Keratinocyte (primary cell): ENCODE results near the gene CTIF. TPM values are rescaled to one million over a fixed set of nuclear protein-coding genes. Genes with fewer than 3 reads are reported as not detected.

ENCODE experiments used
- DNase-seq: peaks from one replicate; pipeline ENCODE4 v3.0.0-alpha.2; 2011; ENCODE audit warnings: low read depth, missing footprints, low spot score
- FAIRE-seq: peaks from 2 replicates; lab custom pipeline; 2011; peaks lifted over from hg19 to GRCh38; lab: Jason Lieb, UNC
- H2AFZ ChIP-seq: 2 replicates; pipeline ENCODE4 v1.6.0; 2012; ENCODE audit warnings: low read length, control low read depth, inconsistent platforms; ENCODE audit not compliant: control insufficient read depth
- H3K27ac ChIP-seq: 2 replicates; pipeline ENCODE4 v1.5.1; 2011; ENCODE audit warnings: low read length; ENCODE audit not compliant: control insufficient read depth, insufficient read depth
- H3K27me3 ChIP-seq: 3 replicates; pipeline ENCODE4 v1.6.0; 2011; ENCODE audit warnings: low read length; ENCODE audit not compliant: control insufficient read depth, insufficient read depth; ENCODE audit errors: extremely low read depth
- H3K36me3 ChIP-seq, 2 experiments: 2 replicates in 1 of 2; 3 replicates in 1 of 2; pipeline ENCODE4 v1.5.1; 2011; ENCODE audit warnings: low read length in 2 of 2, mild to moderate bottlenecking in 1 of 2; ENCODE audit not compliant: control insufficient read depth in 2 of 2, insufficient read depth in 2 of 2; ENCODE audit errors: extremely low read depth in 1 of 2
- H3K4me1 ChIP-seq: 3 replicates; pipeline ENCODE4 v1.5.1; 2011; ENCODE audit warnings: low read length; ENCODE audit not compliant: control insufficient read depth, insufficient read depth; ENCODE audit errors: extremely low read depth
- H3K4me2 ChIP-seq: 3 replicates; pipeline ENCODE4 v1.6.0; 2011; ENCODE audit warnings: low read depth, low read length; ENCODE audit not compliant: control insufficient read depth, insufficient read depth; ENCODE audit errors: extremely low read depth
- H3K4me3 ChIP-seq, 3 experiments: fragments of 200-600 bp in 1 of 3; sonication (generic) in 1 of 3; 2 replicates in 2 of 3; 3 replicates in 1 of 3; pipeline ENCODE4 v1.5.1; 2011 to 2016; ENCODE audit warnings: low read length in 3 of 3, mild to moderate bottlenecking in 3 of 3, control low read depth in 2 of 3, inconsistent platforms in 1 of 3, low read depth in 1 of 3, mixed read lengths in 1 of 3, mixed run types in 1 of 3, moderate library complexity in 1 of 3; ENCODE audit not compliant: control insufficient read depth in 2 of 3, insufficient read depth in 2 of 3; ENCODE audit errors: extremely low read depth in 1 of 3
- H3K79me2 ChIP-seq: 2 replicates; pipeline ENCODE4 v1.6.0; 2012; ENCODE audit warnings: low read length; ENCODE audit not compliant: control insufficient read depth, insufficient read depth
- H3K9ac ChIP-seq: 3 replicates; pipeline ENCODE4 v1.6.0; 2011; ENCODE audit warnings: low read length; ENCODE audit not compliant: control insufficient read depth, insufficient read depth; ENCODE audit errors: extremely low read depth
- H3K9me1 ChIP-seq: 3 replicates; pipeline ENCODE4 v1.6.0; 2011; ENCODE audit warnings: low read length; ENCODE audit not compliant: control insufficient read depth, insufficient read depth; ENCODE audit errors: extremely low read depth
- H3K9me3 ChIP-seq: 2 replicates; pipeline ENCODE4 v1.5.1; 2012; ENCODE audit warnings: low read depth, low read length; ENCODE audit not compliant: control insufficient read depth
- H4K20me1 ChIP-seq: 3 replicates; pipeline ENCODE4 v1.6.0; 2011; ENCODE audit warnings: low read length; ENCODE audit not compliant: control insufficient read depth, insufficient read depth; ENCODE audit errors: extremely low read depth
- CTCF ChIP-seq, 3 experiments: IDR thresholded peaks in 1 of 3; conservative IDR thresholded peaks in 1 of 3; optimal IDR thresholded peaks in 1 of 3; 2 replicates in 2 of 3; 3 replicates in 1 of 3; pipeline versions ENCODE3 to v1.5.1; 2011; ENCODE audit warnings: low read length in 3 of 3, mild to moderate bottlenecking in 3 of 3, moderate library complexity in 2 of 3, control low read depth in 1 of 3, inconsistent platforms in 1 of 3; ENCODE audit not compliant: insufficient read depth in 2 of 3; ENCODE audit errors: extremely low read depth in 1 of 3
- EZH2 ChIP-seq: IDR thresholded peaks from one replicate; pipeline ENCODE4 v1.6.1; 2012; ENCODE audit warnings: inconsistent platforms, mild to moderate bottlenecking, low read length, moderate library complexity
- dilution Hi-C: fragments of 300-500 bp; cut with MboI; formaldehyde crosslinking; loops from one replicate; pipeline ENCODE4 v1.7.0; 2020; ENCODE audit warnings: low sequenced_read_pairs; ENCODE audit not compliant: extremely low pct_ligation_motif_present
- polyA plus RNA-seq, 5 experiments: library from polyadenylated mRNA; depleted of rRNA in 3 of 5; stranded (reverse) in 3 of 5; stranded (forward) in 1 of 5; unstranded in 1 of 5; fragments of >200 nt; gene quantifications; 1 replicate in 1 of 5; 2 replicates in 3 of 5; 3 replicates in 1 of 5; pipeline versions ENCODE4 v1.2.1 to v1.2.3, GENCODE V29; 2011 to 2012; ENCODE audit warnings: missing spikeins in 2 of 5, low read depth in 1 of 5, low replicate concordance in 1 of 5

The CTIF gene
- polyA plus RNA-seq, 1 donor (not counting 4 experiments of a cell fraction or from before 2014, with no cell fraction given), result 15.0 TPM

DNA sequence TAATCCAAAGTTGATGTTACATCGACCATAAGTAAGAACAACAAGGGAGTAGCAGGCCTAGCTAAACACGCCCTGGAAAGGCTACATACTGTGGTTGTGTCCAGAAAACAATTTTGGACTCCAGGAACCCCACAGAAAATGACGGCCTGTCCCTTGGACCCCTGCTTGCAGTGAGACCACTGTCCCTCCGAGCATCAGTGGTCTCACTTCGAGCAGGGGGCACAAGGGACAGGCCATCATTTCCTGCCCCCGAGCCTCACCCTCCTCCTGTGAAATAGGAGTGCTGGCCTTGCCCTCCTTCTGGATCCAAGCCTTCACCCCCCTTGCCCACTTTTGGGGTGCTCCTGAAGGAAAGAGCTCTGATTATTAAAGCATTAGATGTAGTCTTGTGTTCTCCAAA, 144.4 kb downstream of the CTIF start:
- H3K4me3 ChIP-seq, result no peak overlapping the region
- H3K27me3 ChIP-seq, result no peaks in the 10 kb centered on the region
- H3K36me3 ChIP-seq, result peaks cover 0 to 15% of the 10 kb centered on the region in 2 experiments
- TF ChIP-seq EZH2 (no peak), CTCF (optimal IDR thresholded peaks at IDR 0.05 in 1 of 3, IDR thresholded peaks at IDR 0.05 in 1 of 3, conservative IDR thresholded peaks at IDR 0.05 in 1 of 3; ENCODE audit: extremely low read depth in 1 of 3, insufficient read depth in 2 of 3, low read length in 3 of 3) (no peak)
- H3K9ac ChIP-seq, result no peak overlapping the region
- H3K9me3 ChIP-seq, result no peaks in the 10 kb centered on the region
- FAIRE-seq, result no peak
- DNase-seq, result no peak
- dilution Hi-C loops, result no loop called here
- H3K4me1 ChIP-seq, result no peaks in the 10 kb centered on the region
- H2AFZ ChIP-seq, result no peak overlapping the region
- no peaks in the 10 kb centered on the region for H3K79me2 ChIP-seq
- H3K9me1 ChIP-seq, result no peaks in the 10 kb centered on the region
- no peak overlapping the region for H3K27ac ChIP-seq
- H3K4me2 ChIP-seq, result no peak overlapping the region
- no peaks in the 10 kb centered on the region for H4K20me1 ChIP-seq

GRCh38 chr18:48683661-48684060, 144.8 kb downstream of the CTIF start:
- FAIRE-seq (no peak), DNase-seq (no peak)
- no peaks in the 10 kb centered on the region for H3K79me2 ChIP-seq
- no peak overlapping the region for H3K9ac ChIP-seq
- no peaks in the 10 kb centered on the region for H3K4me1 ChIP-seq
- no peaks in the 10 kb centered on the region for H3K9me1 ChIP-seq
- H3K27me3 ChIP-seq, result no peaks in the 10 kb centered on the region
- H3K9me3 ChIP-seq, result no peaks in the 10 kb centered on the region
- peaks cover 0 to 16% of the 10 kb centered on the region in 2 experiments for H3K36me3 ChIP-seq
- H3K27ac ChIP-seq, result no peak overlapping the region
- H3K4me3 ChIP-seq, result no peak overlapping the region
- dilution Hi-C loops, result no loop called here
- H3K4me2 ChIP-seq, result no peak overlapping the region
- H4K20me1 ChIP-seq, result no peaks in the 10 kb centered on the region
- TF ChIP-seq EZH2, result no peak
- TF ChIP-seq CTCF (optimal IDR thresholded peaks at IDR 0.05 in 1 of 3, IDR thresholded peaks at IDR 0.05 in 1 of 3, conservative IDR thresholded peaks at IDR 0.05 in 1 of 3; ENCODE audit: extremely low read depth in 1 of 3, insufficient read depth in 2 of 3, low read length in 3 of 3), result no peak
- H2AFZ ChIP-seq, result no peak overlapping the region
